HG03097 (cell line): ENCODE results near the gene PRG3.
A peak's percentile ranks its signal among the peaks of the same experiment; 100 is the strongest.
"Not testable (repeated sequence)": the region's sequence is repeated elsewhere in the genome, so short reads cannot be mapped to it uniquely, and the experiment has no call there.

ENCODE experiments used
- ATAC-seq: cut with Tn5 transposase; IDR thresholded peaks from one replicate; pipeline ENCODE4 v1.9.1; 2021; ENCODE audit not compliant: unreplicated experiment, low FRiP score

The PRG3 gene

DNA sequence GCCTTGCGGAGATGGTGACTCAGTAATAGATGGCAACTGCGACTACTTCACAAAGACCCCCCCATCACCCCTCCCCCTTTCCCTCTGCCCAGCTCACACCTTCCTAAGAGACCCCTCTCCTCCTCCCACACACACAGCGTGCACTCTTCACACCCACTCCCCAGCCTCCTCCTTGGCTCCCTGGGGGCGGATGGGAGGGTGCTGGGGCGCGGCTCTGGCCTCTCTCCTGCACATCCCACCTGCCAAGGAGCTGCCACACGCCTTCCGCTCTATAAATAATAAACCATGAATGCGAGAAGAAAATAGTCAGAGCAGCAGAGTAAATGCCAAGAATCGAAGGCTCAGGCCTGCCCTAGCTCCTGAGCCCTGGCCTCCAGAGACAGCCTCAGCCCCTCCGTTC, 38.2 kb downstream of the PRG3 start:
- ATAC-seq: no peak

DNA sequence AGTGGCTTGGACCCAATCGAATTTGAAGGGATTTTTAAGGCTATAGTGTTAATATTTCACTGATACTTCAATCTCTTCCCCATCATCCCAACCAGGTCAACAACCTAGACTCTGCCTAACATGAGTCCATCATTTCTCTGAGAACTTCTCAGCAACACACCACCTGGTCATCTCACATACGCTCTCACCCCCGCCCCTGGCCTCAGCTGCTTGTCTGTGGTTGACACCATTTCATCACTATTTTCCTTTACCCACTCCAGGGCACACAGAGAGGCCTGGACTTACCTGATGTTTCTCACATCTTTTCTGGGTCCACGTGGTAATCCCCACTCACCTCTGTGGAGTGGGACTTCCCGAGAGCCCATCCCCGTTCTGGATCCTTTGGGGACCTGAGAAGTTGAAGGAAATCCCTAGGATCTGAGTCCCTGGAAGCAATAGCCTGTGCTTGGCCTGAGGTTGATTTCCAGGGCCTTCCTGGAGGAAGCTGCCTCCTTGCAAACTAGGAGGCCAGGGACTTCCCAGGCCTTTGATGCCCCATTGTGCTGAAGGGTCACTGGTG, 39.6 kb downstream of the PRG3 start:
- ATAC-seq: no peak

DNA sequence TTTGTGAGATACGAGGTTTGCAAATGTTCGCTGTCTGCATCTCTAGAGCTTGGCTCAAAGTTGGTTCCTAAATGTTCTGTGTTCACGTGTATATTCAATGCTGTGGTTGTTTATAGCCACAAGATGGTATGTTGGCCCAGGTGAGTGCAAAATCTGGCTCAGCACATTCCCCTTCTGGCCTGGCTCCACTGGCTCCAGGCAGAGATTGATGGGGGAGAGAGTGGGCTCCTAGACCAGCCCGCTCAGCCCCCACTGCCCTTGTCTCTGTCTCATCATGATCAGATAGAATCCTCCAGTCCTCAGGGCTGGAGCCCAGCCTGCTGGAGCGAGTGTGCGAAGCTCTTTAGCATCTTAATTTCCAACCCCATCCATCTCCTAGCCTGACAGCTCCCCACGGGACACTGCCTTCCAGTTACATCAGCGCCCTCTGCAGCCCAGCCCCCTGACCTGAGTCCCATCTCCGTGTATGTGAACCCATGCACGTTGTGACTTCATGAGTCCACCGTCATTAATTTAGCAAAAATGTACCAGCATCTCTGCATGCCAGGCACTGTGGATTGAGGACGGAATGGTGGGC, 40.8 kb downstream of the PRG3 start:
- no peak for ATAC-seq

DNA sequence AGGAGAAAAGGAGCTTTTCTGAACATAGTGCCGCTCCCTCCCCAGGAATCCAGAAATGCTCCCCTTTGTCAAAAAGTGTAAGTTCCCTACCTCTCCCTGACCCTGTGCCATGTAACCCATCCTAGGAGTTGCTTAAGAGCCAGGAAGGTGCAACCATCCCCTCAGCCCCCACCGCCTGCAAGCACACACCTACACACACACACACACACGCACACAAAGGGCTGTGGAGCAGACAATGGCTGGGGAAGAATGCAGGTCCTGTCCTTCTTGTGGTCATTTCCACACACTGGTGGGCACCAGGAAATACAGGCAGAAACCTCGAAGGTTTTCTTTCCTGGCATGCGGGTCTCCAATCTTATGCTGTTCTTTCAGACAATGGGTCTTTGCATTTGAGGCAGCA, 41.6 kb downstream of the PRG3 start:
- no peak for ATAC-seq

DNA sequence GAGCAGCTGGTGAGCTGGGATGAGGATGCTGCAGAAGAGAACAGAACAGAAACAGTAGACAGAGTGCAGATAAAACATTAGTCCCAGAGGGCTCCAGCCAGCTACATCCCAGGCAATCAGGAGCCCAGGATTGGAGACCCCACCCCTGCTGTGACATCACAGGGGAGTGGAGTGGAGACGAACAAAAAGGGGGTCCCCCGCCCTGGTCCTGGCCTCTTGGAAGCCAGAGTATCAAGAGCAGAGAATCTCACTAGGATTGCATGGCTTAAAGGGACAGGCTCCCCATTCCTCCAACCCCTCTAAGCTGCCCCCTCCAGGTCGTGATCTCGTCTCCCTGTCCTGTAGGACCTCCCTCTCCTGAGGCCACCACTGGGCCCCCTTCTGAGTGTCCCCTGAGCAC, 42.8 kb downstream of the PRG3 start, which contains the start of gene P2RX3:
P2RX3 (plus strand) TSS at position 211 of the 400 bp plus-strand sequence. CDS start 199 bp downstream, outside the sequence.
- ATAC-seq: no peak

DNA sequence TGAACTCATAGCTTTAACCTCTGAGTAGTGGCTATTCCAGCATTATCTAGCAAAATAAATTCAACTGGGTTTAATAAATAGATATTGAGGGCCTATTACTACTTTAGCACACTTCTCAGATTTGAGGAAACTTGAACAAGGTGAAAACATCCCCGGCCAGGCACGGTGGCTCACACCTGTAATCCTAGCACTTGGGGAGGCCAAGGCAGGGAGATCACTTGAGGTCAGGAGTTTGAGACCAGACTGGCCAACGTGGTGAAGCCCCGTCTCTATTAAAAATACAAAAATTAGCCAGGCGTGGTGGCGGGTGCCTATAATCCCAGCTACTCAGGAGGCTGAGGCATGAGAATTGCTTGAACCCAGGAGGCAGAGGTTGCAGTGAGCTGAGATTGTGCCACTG, 44.1 kb downstream of the PRG3 start:
- not testable (repeated sequence) for ATAC-seq

DNA sequence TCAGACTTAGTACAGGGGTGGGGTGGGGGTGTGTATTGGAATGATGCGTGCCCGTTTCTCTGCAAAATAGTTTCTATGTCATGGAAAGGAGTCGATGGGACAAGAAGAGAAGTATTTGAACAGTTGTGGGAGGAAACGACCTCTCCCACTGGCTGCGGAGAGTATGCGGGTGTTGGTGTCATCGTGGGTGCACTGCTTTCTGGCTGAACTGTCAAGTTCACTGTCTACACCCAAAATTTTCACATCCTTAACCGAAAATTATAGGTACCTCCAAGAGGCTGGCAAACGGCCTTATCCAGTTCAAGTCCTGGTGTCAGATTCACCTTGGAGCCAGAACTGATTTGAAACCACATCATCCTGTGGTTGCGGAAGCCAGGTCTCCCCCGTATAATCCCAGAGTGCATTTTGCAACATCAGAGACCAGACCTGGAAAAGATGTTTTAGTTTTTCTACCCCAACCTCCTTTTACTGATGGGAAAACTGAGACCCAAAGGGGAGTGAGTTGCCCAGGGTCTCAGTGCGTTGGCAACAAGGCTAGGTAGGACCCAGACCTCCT, 44.8 kb downstream of the PRG3 start:
- ATAC-seq: no peak

DNA sequence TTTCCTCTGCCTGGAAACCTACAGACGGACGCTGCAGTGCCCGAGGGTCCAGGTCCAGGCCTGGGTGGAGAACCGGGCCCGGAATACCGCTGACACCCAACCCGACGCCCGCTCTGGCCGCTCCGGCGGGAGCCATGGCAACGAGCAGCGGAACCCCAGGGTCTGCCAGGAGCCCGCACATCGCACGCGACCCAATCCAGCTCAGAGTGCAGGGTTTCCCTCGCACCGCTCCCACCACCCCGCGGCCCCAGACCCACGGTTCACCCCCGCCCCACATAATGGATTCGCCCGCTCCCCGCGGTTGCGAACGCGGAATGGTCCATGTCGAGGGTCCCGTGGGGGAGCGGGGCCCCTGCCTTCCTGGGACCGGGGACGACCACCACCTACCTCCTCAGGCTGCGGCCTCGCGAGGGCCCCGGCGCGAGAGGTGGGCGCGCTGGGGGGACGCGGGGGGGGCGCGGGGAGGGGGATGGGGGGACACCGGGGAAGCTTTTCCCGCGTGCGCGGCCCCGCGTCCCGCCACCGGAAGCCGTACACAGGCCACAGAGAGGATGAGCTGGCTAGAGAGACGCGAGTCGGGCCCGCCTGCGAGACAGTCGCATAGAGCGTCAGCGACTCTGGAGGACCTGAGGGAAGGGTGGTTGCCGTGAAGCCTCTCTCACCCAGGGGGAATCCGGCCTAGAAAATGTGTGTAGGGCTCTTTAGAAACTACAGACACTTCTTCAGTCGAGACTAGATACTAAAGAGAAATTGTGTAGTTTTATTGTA, 45.4 kb downstream of the PRG3 start, which contains the start of gene SSRP1:
SSRP1 (minus strand) TSS at position 550 of the 768 bp plus-strand sequence. CDS start 771 bp downstream, outside the sequence.
- peak; percentile 99 for ATAC-seq

DNA sequence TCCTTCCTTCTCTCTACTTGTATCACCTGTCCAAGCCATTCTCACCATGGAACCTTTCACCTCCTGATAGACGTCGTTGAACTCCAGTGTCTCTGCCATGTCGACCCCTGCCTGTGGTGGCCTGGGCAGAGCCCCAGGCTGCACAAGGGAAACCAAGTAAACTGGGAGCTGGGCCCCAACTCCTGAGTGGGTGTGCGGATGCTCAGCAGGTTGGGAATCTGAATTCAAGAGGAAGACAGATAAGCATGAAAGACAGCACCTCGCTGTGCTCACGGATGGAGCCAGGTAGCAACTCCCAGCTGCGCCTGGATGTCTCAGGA, 46.0 kb downstream of the PRG3 start:
- no peak for ATAC-seq

DNA sequence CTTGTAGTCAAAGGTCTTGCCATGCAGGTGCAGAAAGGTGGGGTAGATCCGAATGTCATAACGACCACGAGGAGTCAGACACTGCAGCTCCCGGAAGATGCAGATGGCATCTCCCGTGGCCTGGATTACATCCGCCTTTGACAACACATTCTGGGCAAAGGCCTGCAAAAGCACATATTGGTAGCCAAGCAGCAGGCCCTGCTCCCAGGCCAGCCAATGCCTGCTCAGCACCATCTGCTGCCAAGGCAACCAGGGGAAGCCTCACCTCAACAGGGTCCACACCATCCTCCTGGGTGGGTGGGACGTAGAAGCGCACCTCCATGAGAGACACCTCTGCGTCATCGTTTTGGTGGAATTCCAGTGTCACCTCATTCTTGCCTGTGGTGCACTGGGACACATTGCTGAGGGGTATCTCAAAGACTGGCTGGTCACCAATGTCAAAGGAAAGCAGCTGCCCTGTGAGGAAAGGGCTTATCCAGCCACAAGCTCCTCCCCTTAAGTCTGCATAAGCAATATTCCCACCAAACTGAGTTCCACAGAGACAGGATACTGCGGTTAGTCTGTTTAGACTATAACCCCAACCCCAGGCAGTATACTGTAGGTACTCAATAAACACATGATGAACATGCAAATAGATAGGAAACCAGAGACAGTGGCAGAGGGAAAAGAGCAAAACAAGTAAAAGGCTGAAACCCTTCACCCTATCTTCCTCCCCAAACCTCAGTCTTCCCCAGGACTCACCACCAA, 48.1 kb downstream of the PRG3 start:
- no peak for ATAC-seq

DNA sequence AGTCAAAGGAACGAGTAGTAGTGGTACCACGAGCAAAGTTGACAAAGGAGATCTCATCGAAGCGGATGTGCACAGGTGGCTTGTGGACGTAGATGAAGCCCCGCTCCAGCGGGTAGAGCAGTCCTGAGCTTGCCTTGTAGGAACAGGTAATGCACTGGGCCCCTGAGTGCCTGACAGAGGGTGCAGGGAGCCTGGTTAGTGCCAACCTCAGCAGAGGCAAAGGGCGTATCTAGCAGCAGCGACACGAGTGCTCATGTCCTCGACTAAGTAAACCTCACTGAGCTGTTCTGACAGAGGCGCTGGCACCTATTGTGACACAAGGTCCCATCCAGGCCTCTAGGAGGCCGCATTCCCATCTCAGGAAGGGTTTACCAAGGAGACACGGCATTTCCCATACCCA, 49.2 kb downstream of the PRG3 start:
- ATAC-seq: no peak

DNA sequence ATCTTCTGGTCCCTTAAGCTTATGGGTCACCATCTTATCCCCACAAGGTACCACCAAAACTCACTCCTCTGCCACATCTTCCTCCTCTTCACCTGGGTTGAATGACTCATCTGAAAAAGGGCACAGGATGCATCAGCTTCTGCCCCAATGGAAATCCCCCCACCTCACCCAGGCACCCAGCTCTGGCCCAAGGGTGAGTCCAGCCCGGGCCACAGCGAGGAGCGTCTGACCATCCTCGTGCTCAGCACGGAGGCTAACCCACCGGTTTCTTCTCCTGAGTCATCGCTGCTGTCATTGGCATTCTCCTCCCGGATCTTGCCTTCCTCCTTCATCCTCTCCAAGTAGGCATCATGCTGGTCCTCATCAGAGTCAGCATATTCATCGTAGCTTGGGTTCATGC, 50.9 kb downstream of the PRG3 start:
- ATAC-seq: no peak

DNA sequence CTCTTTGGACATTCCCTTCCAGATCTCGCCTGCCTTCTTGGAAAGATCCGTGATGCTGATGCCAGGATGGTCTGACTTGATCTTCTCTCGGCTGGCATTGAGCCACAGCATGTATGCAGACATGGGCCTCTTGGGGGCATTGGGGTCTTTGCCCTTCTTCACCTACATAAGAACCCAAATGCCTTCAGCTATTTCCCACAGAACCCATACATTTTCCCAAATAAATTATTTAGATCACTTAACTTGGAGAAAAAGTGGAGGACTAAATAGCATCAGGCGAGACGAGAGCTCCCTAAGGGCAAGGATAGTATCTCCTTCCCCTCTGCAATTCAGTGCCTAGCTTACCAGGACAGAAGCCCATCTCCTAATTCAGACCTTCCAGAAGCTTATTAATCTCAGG, 53.2 kb downstream of the PRG3 start:
- no peak for ATAC-seq
